Activated naive CD4-positive, alpha-beta T cell (primary cell): ENCODE data around the gene HES5.

Experiments
- DNase-seq, 4 experiments: peaks; one replicate each; lab custom pipeline; 2025; lab: John Stamatoyannopoulos, UW

HES5 gene

GRCh38 chr1:2530513-2531361 is 674 bp upstream of the HES5 start:
- no peak for DNase-seq

- peak in 1 of 4 experiments; percentile 16 for DNase-seq
Measured at GRCh38 chr1:2528966-2529783, 888 bp downstream of the HES5 start.

GRCh38 chr1:2528611-2528965 is 1.5 kb downstream of the HES5 start:
- DNase-seq, result no peak

GRCh38 chr1:2528016-2528415 is 2.0 kb downstream of the HES5 start:
- DNase-seq, result no peak

GRCh38 chr1:2527556-2527860 is 2.6 kb downstream of the HES5 start:
- DNase-seq, result no peak

GRCh38 chr1:2526824-2527555 is 3.1 kb downstream of the HES5 start:
- peak in 1 of 4 experiments; percentile 34 for DNase-seq

- peak; percentile 64 to 86 (median 82) for DNase-seq
Measured at GRCh38 chr1:2525920-2526823, 3.9 kb downstream of the HES5 start, which contains the start of gene PANK4. PANK4 (minus strand) TSS chr1:2526596; CDS start chr1:2526587, 9 bp downstream.

GRCh38 chr1:2525572-2525919 is 4.5 kb downstream of the HES5 start:
- DNase-seq, result no peak

- DNase-seq, result peak in 2 of 4 experiments; percentile 32 to 42
Measured at GRCh38 chr1:2523891-2524609, 6.0 kb downstream of the HES5 start.

- DNase-seq, result no peak
Measured at GRCh38 chr1:2523191-2523890, 6.7 kb downstream of the HES5 start.

GRCh38 chr1:2522230-2522629 is 7.8 kb downstream of the HES5 start:
- no peak for DNase-seq

GRCh38 chr1:2520806-2521205 is 9.3 kb downstream of the HES5 start:
- no peak for DNase-seq

GRCh38 chr1:2520206-2520605 is 9.9 kb downstream of the HES5 start:
- DNase-seq, result no peak

- DNase-seq, result no peak
Measured at GRCh38 chr1:2519729-2520128, 10.3 kb downstream of the HES5 start.

GRCh38 chr1:2519029-2519685 is 10.9 kb downstream of the HES5 start:
- no peak for DNase-seq

- no peak for DNase-seq
Measured at GRCh38 chr1:2518528-2518927, 11.5 kb downstream of the HES5 start.

GRCh38 chr1:2517966-2518365 is 12.1 kb downstream of the HES5 start:
- no peak for DNase-seq

- no peak for DNase-seq
Measured at GRCh38 chr1:2516946-2517345, 13.1 kb downstream of the HES5 start.

GRCh38 chr1:2516124-2516523 is 13.9 kb downstream of the HES5 start:
- DNase-seq, result no peak

GRCh38 chr1:2515763-2516080 is 14.3 kb downstream of the HES5 start:
- no peak for DNase-seq
